ENCODE measurements around the gene PLEKHA7. TPM values are rescaled to one million over a fixed set of nuclear protein-coding genes. Genes with fewer than 3 reads are reported as not detected.

PLEKHA7 gene
- total and polyA plus RNA-seq, 2 of the 8 experiments (the other 6 are each of a cell fraction or from before 2014, with no cell fraction given) = 11.4 to 25.6 TPM

DNA sequence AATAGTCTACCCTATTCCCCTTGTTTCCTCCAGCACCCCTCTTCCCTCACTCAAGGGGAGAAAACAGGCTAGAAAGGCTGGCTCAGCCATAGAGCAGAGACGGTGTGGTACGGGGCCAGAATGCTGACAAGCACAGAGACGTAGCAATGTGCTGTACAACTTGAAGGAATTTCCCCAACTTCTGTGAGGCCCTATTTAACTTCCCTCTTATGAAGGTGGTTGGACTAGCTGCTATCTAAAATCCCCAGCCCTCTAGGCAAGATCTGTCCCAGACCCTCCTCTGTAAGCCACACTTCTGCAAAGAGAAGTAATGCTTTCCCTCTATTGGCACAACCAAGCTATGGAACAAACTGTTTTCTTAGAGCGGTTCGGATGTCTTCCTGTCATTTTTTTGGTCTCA, 37.8 kb downstream of the PLEKHA7 start (continued):
- TF ChIP-seq TCF12 (IDR thresholded peaks at IDR 0.05; ENCODE audit: low read depth, low read length) (no peak), NANOG (IDR thresholded peaks at IDR 0.05; ENCODE audit: insufficient read depth, low read depth, low read length, poor library complexity, severe bottlenecking) (no peak), TAF1 (IDR thresholded peaks at IDR 0.05; ENCODE audit: low read depth, low read length) (no peak), RBBP5 (IDR thresholded peaks at IDR 0.05; ENCODE audit: borderline replicate concordance, low read depth, low read length) (no peak), TEAD4 (IDR thresholded peaks at IDR 0.05; ENCODE audit: low read depth, low read length) (no peak), SP4 (IDR thresholded peaks at IDR 0.05; ENCODE audit: low read length) (no peak), CEBPB (IDR thresholded peaks at IDR 0.05; ENCODE audit: low read depth, low read length) (no peak), CHD2 (IDR thresholded peaks at IDR 0.05; ENCODE audit: low read length) (no peak)
